Endothelial cell of umbilical vein (primary cell): ENCODE data around the gene EPN1. TPM values are rescaled to one million over a fixed set of nuclear protein-coding genes. Genes with fewer than 3 reads are reported as not detected.

Experiments used
- BruUV-seq: library from RNA; stranded (reverse); fragments of 400-500 nt; replicated peaks from 2 replicates; lab custom pipeline; 2021; lab: Mats Ljungman, UMichigan
- CTCF ChIA-PET: fragments of 300-600, 350-600 bp; sonication (Branson Sonifier 250); formaldehyde crosslinking; loops from one replicate; lab custom pipeline; 2021; ENCODE audit warnings: antibody characterized with exemption, inconsistent platforms; lab: Charles Lee
- POLR2A ChIA-PET: fragments of 300-600, 350-600 bp; sonication (Branson Sonifier 250); formaldehyde crosslinking; loops from one replicate; lab custom pipeline; 2021; ENCODE audit warnings: antibody characterized with exemption, inconsistent platforms; lab: Charles Lee
- DNase-seq: peaks from one replicate; pipeline ENCODE4 v3.0.0-alpha.2; 2011; ENCODE audit warnings: low read depth, low spot score
- FAIRE-seq: peaks from 2 replicates; lab custom pipeline; 2011; peaks lifted over from hg19 to GRCh38; lab: Jason Lieb, UNC
- H2AFZ ChIP-seq: 2 replicates; pipeline ENCODE4 v1.6.0; 2012; ENCODE audit warnings: low read depth, low read length, control low read depth, inconsistent platforms
- H3K27ac ChIP-seq: 2 replicates; pipeline ENCODE4 v1.5.1; 2011; ENCODE audit warnings: low read depth, mild to moderate bottlenecking, control low read depth, low read length, moderate library complexity; ENCODE audit not compliant: insufficient read depth
- H3K27me3 ChIP-seq, 2 experiments: 2 replicates each; pipeline versions ENCODE4 v1.6.0 to v1.6.1; 2011; ENCODE audit warnings: low read length in 2 of 2, mixed read lengths in 1 of 2; ENCODE audit not compliant: control insufficient read depth in 2 of 2, insufficient read depth in 2 of 2
- H3K36me3 ChIP-seq, 2 experiments: 2 replicates in 1 of 2; 3 replicates in 1 of 2; pipeline ENCODE4 v1.5.1; 2011; ENCODE audit warnings: low read length in 2 of 2, mild to moderate bottlenecking in 1 of 2, moderate library complexity in 1 of 2; ENCODE audit not compliant: control insufficient read depth in 2 of 2, insufficient read depth in 2 of 2; ENCODE audit errors: extremely low read depth in 1 of 2
- H3K4me1 ChIP-seq: 3 replicates; pipeline ENCODE4 v1.5.1; 2011; ENCODE audit warnings: mild to moderate bottlenecking, low read length; ENCODE audit not compliant: control insufficient read depth, insufficient read depth; ENCODE audit errors: extremely low read depth
- H3K4me2 ChIP-seq: 2 replicates; pipeline ENCODE4 v1.6.1; 2011; ENCODE audit warnings: low read length, control low read depth, mixed read lengths; ENCODE audit not compliant: insufficient read depth
- H3K4me3 ChIP-seq, 3 experiments: fragments of 200-600 bp in 1 of 3; sonication (generic), shearing (Covaris generic) in 1 of 3; replicated peaks in 1 of 3; 2 replicates each; pipeline ENCODE4 v1.5.1; 2011 to 2016; ENCODE audit warnings: control low read depth in 3 of 3, low read length in 3 of 3, mild to moderate bottlenecking in 2 of 3, inconsistent platforms in 1 of 3, low read depth in 1 of 3, moderate library complexity in 1 of 3; ENCODE audit not compliant: insufficient read depth in 1 of 3
- H3K79me2 ChIP-seq: 2 replicates; pipeline ENCODE4 v1.6.0; 2012; ENCODE audit warnings: low read length, inconsistent platforms; ENCODE audit not compliant: control insufficient read depth, insufficient read depth
- H3K9ac ChIP-seq: replicated peaks from 2 replicates; pipeline ENCODE3; 2011; ENCODE audit warnings: low read length, control low read depth; ENCODE audit not compliant: insufficient read depth; ENCODE audit errors: extremely low read depth
- H3K9me1 ChIP-seq: replicated peaks from 3 replicates; pipeline ENCODE4 v1.6.0; 2011; ENCODE audit warnings: mild to moderate bottlenecking, low read length; ENCODE audit not compliant: control insufficient read depth, insufficient read depth; ENCODE audit errors: extremely low read depth
- H3K9me3 ChIP-seq: replicated peaks from 2 replicates; pipeline ENCODE4 v1.5.1; 2012; ENCODE audit warnings: low read length, inconsistent platforms; ENCODE audit not compliant: control insufficient read depth, insufficient read depth
- H4K20me1 ChIP-seq: replicated peaks from 2 replicates; pipeline ENCODE3; 2011; ENCODE audit warnings: mild to moderate bottlenecking, low read length; ENCODE audit not compliant: control insufficient read depth, insufficient read depth; ENCODE audit errors: extremely low read depth
- EZH2 ChIP-seq: IDR thresholded peaks from 2 replicates; pipeline ENCODE4 v1.6.1; 2012; ENCODE audit warnings: borderline replicate concordance, low read depth, mild to moderate bottlenecking, moderate library complexity, low read length, inconsistent platforms; ENCODE audit not compliant: severe bottlenecking
- FOS ChIP-seq: IDR thresholded peaks from 2 replicates; pipeline ENCODE4 v1.6.1; 2011; ENCODE audit warnings: mild to moderate bottlenecking, low read length, moderate library complexity, borderline replicate concordance; ENCODE audit not compliant: insufficient read depth
- GATA2 ChIP-seq: IDR thresholded peaks from 2 replicates; pipeline ENCODE4 v1.7.0; 2011; ENCODE audit warnings: low read depth, mild to moderate bottlenecking, moderate library complexity, mixed read lengths, low read length; ENCODE audit not compliant: insufficient read length, insufficient read depth
- JUN ChIP-seq: IDR thresholded peaks from 2 replicates; pipeline ENCODE4 v1.6.1; 2011; ENCODE audit warnings: borderline replicate concordance, low read depth; ENCODE audit not compliant: insufficient read length, insufficient read depth
- MYC ChIP-seq: IDR thresholded peaks from one replicate; pipeline ENCODE4 v1.6.1; 2011; ENCODE audit warnings: mild to moderate bottlenecking, low read depth, low read length
- POLR2A ChIP-seq: IDR thresholded peaks from 2 replicates; pipeline ENCODE4 v1.6.1; 2012; ENCODE audit warnings: low read depth, mild to moderate bottlenecking, control low read depth, low read length
- POLR2AphosphoS5 ChIP-seq: IDR thresholded peaks from 2 replicates; pipeline ENCODE4 v1.6.1; 2012; ENCODE audit warnings: low read depth, mild to moderate bottlenecking, control low read depth, low read length, moderate library complexity; ENCODE audit not compliant: insufficient read depth
- dilution Hi-C: fragments of 300-500 bp; cut with MboI; formaldehyde crosslinking; loops from one replicate; pipeline ENCODE4 v1.15.0; 2019; ENCODE audit warnings: low sequenced_read_pairs; ENCODE audit not compliant: extremely low pct_ligation_motif_present
- intact Hi-C: fragments of 100-400 bp; cut with micrococcal nuclease; formaldehyde crosslinking; loops from one replicate; pipeline ENCODE4 v1.10.0; 2022
- polyA plus RNA-seq, 4 experiments: library from polyadenylated mRNA; depleted of rRNA in 3 of 4; stranded (reverse) in 3 of 4; unstranded in 1 of 4; fragments of >200 nt; gene quantifications; 2 replicates each; pipeline versions ENCODE4 v1.2.1 to v1.2.3, GENCODE V29; 2011 to 2012; ENCODE audit warnings: missing spikeins in 1 of 4
- total RNA-seq: library from RNA; stranded (reverse); gene quantifications from 2 replicates; pipeline ENCODE4 v1.2.3, GENCODE V29; 2021
- TF ChIP-seq, protein P1 (sequence below), 2 donors: IDR thresholded peaks; 1 replicate in 1 of 2; 2 replicates in 1 of 2; pipeline ENCODE4 v1.5.1; 2011; ENCODE audit warnings: low read length in 2 of 2, mild to moderate bottlenecking in 2 of 2, moderate library complexity in 2 of 2, control low read depth in 1 of 2, inconsistent platforms in 1 of 2, low read depth in 1 of 2; ENCODE audit not compliant: insufficient read depth in 1 of 2; ENCODE audit errors: extremely low read depth in 1 of 2
- TF ChIP-seq, protein P2 (sequence below): IDR thresholded peaks from 2 replicates; pipeline ENCODE4 v1.6.1; 2011; ENCODE audit not compliant: insufficient read depth, insufficient read length

The EPN1 gene
- total and polyA plus RNA-seq, 2 donors (not counting 3 experiments of a cell fraction or from before 2014, with no cell fraction given), result 87.2 to 138 TPM

DNA sequence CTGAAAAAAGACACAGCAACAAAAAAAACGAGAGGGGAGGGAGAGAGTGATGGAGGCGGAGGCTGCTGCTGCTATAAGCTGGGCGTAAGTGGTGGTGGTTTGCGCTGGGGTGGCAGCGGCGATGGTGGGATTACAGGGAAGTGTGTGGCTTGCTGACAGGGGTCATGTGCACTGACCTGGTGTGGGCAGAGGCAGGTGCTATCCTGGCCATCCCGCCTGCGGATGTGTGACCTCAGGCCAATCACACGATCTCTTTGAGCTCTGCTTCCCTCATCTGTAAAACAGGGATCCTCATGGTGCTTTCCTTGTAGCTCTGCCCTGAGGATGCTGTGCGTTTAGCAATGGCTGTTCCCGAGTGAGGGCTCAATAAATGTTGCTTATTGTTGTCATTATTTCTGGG lies 37.5 kb upstream of the EPN1 start:
- intact Hi-C loops (no loop called here), dilution Hi-C loops (no loop called here)
- no peak for FAIRE-seq

More for the DNA sequence above, 37.5 kb upstream of the EPN1 start:
- H3K27ac ChIP-seq, result no peak overlapping the region
- no TSS peak for BruUV-seq
- no peak overlapping the region for H3K4me2 ChIP-seq
- H4K20me1 ChIP-seq, result no peaks in the 10 kb centered on the region
- H3K9me3 ChIP-seq, result no peaks in the 10 kb centered on the region
- H3K9me1 ChIP-seq, result no peaks in the 10 kb centered on the region
- H3K4me1 ChIP-seq, result peaks cover 23% of the 10 kb centered on the region
- no peaks in the 10 kb centered on the region for H3K27me3 ChIP-seq
- H3K79me2 ChIP-seq, result peaks cover 26% of the 10 kb centered on the region
- H3K9ac ChIP-seq, result no peak overlapping the region
- H3K36me3 ChIP-seq, result no peaks in the 10 kb centered on the region
- ChIA-PET CTCF (interaction anchor here (0.8 to 1.4 kb wide), 3 partner anchors 10 to 17 kb away, joined by 3 to 4 read pairs (median 3); partner anchors contain the start of gene CCDC106), POLR2A (no interaction called here)
- H3K4me3 ChIP-seq, result no peak overlapping the region
- DNase-seq, result no peak
- no peak overlapping the region for H2AFZ ChIP-seq
- TF ChIP-seq EZH2 (no peak), POLR2A (no peak), GATA2 (no peak), JUN (no peak), MYC (no peak), FOS (no peak), POLR2AphosphoS5 (no peak)
- TF ChIP-seq, protein P1, sequence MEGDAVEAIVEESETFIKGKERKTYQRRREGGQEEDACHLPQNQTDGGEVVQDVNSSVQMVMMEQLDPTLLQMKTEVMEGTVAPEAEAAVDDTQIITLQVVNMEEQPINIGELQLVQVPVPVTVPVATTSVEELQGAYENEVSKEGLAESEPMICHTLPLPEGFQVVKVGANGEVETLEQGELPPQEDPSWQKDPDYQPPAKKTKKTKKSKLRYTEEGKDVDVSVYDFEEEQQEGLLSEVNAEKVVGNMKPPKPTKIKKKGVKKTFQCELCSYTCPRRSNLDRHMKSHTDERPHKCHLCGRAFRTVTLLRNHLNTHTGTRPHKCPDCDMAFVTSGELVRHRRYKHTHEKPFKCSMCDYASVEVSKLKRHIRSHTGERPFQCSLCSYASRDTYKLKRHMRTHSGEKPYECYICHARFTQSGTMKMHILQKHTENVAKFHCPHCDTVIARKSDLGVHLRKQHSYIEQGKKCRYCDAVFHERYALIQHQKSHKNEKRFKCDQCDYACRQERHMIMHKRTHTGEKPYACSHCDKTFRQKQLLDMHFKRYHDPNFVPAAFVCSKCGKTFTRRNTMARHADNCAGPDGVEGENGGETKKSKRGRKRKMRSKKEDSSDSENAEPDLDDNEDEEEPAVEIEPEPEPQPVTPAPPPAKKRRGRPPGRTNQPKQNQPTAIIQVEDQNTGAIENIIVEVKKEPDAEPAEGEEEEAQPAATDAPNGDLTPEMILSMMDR (IDR thresholded peaks at IDR 0.05; ENCODE audit: extremely low read depth in 1 of 2, insufficient read depth in 1 of 2, low read depth in 1 of 2, low read length in 2 of 2), result no peak
- TF ChIP-seq, protein P2, sequence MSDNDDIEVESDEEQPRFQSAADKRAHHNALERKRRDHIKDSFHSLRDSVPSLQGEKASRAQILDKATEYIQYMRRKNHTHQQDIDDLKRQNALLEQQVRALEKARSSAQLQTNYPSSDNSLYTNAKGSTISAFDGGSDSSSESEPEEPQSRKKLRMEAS, result no peak
